Gastroesophageal sphincter (tissue), 4 donors: Measurements from ENCODE around the gene ZNF853. TPM values are rescaled to one million over a fixed set of nuclear protein-coding genes. Genes with fewer than 3 reads are reported as not detected.

Experiments used
- ATAC-seq: fragments of 150-250 bp; one replicate; pipeline ENCODE4 v1.9.1; 2016; ENCODE audit warnings: mild to moderate bottlenecking, moderate library complexity
- H3K27ac ChIP-seq, 4 donors: fragments of 200-600 bp; sonication (generic) in 3 of 4; 1 replicate in 3 of 4; 2 replicates in 1 of 4; pipeline ENCODE4 v1.5.1; 2016 to 2019
- H3K27me3 ChIP-seq: fragments of 200-600 bp; sonication (generic); one replicate; pipeline ENCODE4 v1.5.1; 2019
- H3K36me3 ChIP-seq, 2 donors: fragments of 200-600 bp; sonication (generic); one replicate each; pipeline ENCODE4 v1.5.1; 2019; ENCODE audit warnings: control low read depth in 1 of 2
- H3K4me1 ChIP-seq, 3 donors: fragments of 200-600 bp; sonication (generic); 1 replicate in 2 of 3; 2 replicates in 1 of 3; pipeline ENCODE4 v1.5.1; 2016 to 2019; ENCODE audit warnings: control low read depth in 2 of 3
- H3K4me3 ChIP-seq, 2 donors: fragments of 200-600 bp; sonication (generic); one replicate each; pipeline ENCODE4 v1.5.1; 2019; ENCODE audit warnings: mild to moderate bottlenecking in 1 of 2, moderate library complexity in 1 of 2
- H3K9me3 ChIP-seq, 3 donors: fragments of 200-600 bp; sonication (generic); one replicate each; pipeline ENCODE4 v1.5.1; 2017 to 2019; ENCODE audit warnings: control low read depth in 2 of 3
- EP300 ChIP-seq: sonication (generic); formaldehyde crosslinking; IDR thresholded peaks from one replicate; pipeline ENCODE4 v1.6.1; 2017; ENCODE audit warnings: antibody characterized with exemption, mild to moderate bottlenecking
- POLR2A ChIP-seq, 2 donors: fragments of 450-650 bp; IDR thresholded peaks; one replicate each; pipeline ENCODE4 v1.6.1; 2017; ENCODE audit warnings: antibody characterized with exemption in 2 of 2, mild to moderate bottlenecking in 2 of 2, moderate library complexity in 1 of 2
- POLR2AphosphoS5 ChIP-seq: sonication (generic); formaldehyde crosslinking; IDR thresholded peaks from one replicate; pipeline ENCODE4 v1.6.1; 2017; ENCODE audit warnings: antibody characterized with exemption
- WGBS, 2 donors: methylation state at CpG; one replicate each; pipeline ENCODE4 v1.1.5; 2018; ENCODE audit warnings: low coverage in 1 of 2; 5-methylcytosine and 5-hydroxymethylcytosine counted together
- total RNA-seq, 4 donors: library from RNA; depleted of rRNA; stranded (reverse); fragments of >200 nt; gene quantifications; one replicate each; pipeline ENCODE4 v1.1.0, GENCODE V29; 2016
- TF ChIP-seq, protein P1 (sequence below), 4 experiments: fragments of 200-600 bp in 2 of 4; fragments of 450-650 bp in 2 of 4; sonication (generic) in 1 of 4; IDR thresholded peaks; one replicate each; pipeline ENCODE4 v1.5.1; 2017 to 2019; ENCODE audit warnings: antibody characterized with exemption in 4 of 4, mild to moderate bottlenecking in 2 of 4, moderate library complexity in 2 of 4

Gene ZNF853
- total RNA-seq, 4 donors from 2014 or later = 12.9 to 32.3 (median 19.4) TPM

DNA sequence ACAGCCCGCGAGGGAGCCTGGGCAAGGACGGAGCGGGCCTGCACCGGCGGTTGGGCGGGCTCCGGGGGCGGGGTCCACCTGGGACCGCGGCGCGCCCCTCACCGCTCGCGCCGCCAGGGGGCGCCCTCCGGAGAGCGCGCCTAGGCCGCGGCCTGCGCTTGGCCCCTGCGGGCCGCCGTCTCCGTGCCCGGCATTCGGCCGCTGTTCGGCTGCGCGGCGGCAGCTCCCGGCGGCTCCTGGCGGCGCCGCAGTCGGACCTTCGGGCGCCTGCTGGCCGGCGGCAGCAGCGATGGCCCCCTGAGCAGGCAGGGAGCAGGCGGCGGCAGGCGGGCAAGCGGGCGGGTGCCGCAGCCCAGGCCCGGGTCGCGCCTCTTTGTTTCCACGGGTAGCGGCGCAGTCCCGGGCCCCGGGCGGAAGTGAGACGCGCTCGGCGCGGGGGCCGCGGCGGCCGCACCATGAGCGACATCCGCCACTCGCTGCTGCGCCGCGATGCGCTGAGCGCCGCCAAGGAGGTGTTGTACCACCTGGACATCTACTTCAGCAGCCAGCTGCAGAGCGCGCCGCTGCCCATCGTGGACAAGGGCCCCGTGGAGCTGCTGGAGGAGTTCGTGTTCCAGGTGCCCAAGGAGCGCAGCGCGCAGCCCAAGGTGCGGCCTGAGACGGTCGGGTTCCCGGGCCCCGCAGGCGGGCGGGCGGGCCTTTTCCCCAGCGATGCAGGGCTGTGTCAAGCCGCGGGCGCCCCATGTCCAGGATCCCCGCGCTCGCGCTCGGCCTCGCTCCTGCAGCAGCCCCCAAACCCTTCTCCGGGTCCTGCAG is 25.4 kb upstream of the ZNF853 start, which contains the start of gene INTS15:
INTS15 (plus strand) TSS at position 193 of the 816 bp plus-strand sequence; CDS start at position 456, 263 bp downstream.
- peak within 1 kb of the TSS; percentile 10 to 93 (median 92) for H3K27ac ChIP-seq
- H3K36me3 ChIP-seq = peaks cover 0 to 79% of the 10 kb centered on the region in 2 donors
- H3K4me3 ChIP-seq = peak within 1 kb of the TSS; percentile 50 to 91
- WGBS, 2 donors = 0 to 8% methylated on average over 2 of the region's 107 CpGs
- H3K9me3 ChIP-seq = no peaks in the 10 kb centered on the region
- ATAC-seq = peak; percentile 96
- no peaks in the 10 kb centered on the region for H3K27me3 ChIP-seq
- TF ChIP-seq POLR2AphosphoS5 (peak; percentile 26), EP300 (no peak), POLR2A (IDR thresholded peaks at IDR 0.05) (peak; percentile 83 to 87)
- TF ChIP-seq, protein P1, sequence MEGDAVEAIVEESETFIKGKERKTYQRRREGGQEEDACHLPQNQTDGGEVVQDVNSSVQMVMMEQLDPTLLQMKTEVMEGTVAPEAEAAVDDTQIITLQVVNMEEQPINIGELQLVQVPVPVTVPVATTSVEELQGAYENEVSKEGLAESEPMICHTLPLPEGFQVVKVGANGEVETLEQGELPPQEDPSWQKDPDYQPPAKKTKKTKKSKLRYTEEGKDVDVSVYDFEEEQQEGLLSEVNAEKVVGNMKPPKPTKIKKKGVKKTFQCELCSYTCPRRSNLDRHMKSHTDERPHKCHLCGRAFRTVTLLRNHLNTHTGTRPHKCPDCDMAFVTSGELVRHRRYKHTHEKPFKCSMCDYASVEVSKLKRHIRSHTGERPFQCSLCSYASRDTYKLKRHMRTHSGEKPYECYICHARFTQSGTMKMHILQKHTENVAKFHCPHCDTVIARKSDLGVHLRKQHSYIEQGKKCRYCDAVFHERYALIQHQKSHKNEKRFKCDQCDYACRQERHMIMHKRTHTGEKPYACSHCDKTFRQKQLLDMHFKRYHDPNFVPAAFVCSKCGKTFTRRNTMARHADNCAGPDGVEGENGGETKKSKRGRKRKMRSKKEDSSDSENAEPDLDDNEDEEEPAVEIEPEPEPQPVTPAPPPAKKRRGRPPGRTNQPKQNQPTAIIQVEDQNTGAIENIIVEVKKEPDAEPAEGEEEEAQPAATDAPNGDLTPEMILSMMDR (IDR thresholded peaks at IDR 0.05) = peak in 3 of 4 experiments; percentile 84 to 95 (median 95)
- H3K4me1 ChIP-seq = peaks cover 0 to 24% (median 18%) of the 10 kb centered on the region in 3 donors

DNA sequence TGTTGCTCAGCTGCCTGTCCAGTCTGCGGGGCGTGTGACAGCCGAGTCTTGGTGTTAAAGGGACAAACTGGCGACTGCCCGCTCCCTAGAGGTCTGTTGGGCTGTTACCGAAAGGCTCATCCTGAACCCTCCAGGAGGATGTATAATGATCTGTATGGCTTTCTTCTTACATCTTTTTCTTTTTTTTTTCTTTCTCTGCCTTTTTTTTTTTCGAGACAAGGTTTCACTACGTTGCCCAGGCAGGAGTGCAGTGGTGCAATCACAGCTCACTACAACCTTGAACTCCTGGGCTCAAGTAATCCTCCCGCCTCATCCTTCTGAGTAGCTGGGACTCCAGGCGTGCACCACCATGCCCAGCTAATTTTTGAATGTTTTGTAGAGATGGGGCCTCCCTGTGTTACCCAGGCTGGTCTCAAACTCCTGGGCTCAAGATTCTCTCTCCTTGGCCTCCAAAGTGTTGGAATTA is 24.7 kb upstream of the ZNF853 start:
- ATAC-seq = no peak
- Histone ChIP-seq H3K9me3 (no peaks in the 10 kb centered on the region), H3K27me3 (no peaks in the 10 kb centered on the region), H3K4me1 (peaks cover 0 to 24% (median 18%) of the 10 kb centered on the region in 3 donors), H3K4me3 (peak overlapping the region; percentile 50 to 91), H3K36me3 (peaks cover 0 to 79% of the 10 kb centered on the region in 2 donors), H3K27ac (peak overlapping the region; percentile 10 to 93 (median 92))
- 0 to 8% methylated on average over 3 to 6 of the region's 10 CpGs for WGBS, 2 donors
- TF ChIP-seq POLR2A (IDR thresholded peaks at IDR 0.05) (no peak), POLR2AphosphoS5 (no peak), EP300 (no peak)
- TF ChIP-seq, protein P1 (IDR thresholded peaks at IDR 0.05) = no peak

DNA sequence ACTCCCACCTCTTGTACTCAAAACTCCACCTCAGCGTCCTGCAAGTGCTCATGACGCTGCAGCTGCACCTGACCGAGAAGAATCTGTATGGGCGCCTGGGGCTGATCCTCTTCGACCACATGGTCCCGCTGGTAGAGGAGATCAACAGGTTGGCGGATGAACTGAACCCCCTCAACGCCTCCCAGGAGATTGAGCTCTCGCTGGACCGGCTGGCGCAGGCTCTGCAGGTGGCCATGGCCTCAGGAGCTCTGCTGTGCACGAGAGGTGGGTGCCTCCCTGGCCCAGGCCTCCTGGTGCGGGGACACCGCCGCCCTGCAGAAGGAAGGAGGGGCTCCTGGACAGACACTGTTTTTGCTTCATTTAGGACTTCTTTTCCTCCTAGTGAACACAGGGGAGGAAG is 15.3 kb upstream of the ZNF853 start:
- Histone ChIP-seq H3K9me3 (no peaks in the 10 kb centered on the region), H3K4me3 (no peak overlapping the region), H3K4me1 (no peaks in the 10 kb centered on the region), H3K27me3 (no peaks in the 10 kb centered on the region), H3K27ac (no peak overlapping the region), H3K36me3 (peaks cover 0 to 100% of the 10 kb centered on the region in 2 donors)
- no peak for ATAC-seq
- no peak for TF ChIP-seq EP300
- TF ChIP-seq, protein P1 (IDR thresholded peaks at IDR 0.05) = no peak
- TF ChIP-seq POLR2A (IDR thresholded peaks at IDR 0.05) = no peak
- TF ChIP-seq POLR2AphosphoS5 = no peak
- no CpG with 5 or more reads among the region's 15 CpGs for WGBS, 2 donors

GRCh38 chr7:6604458-6604857 is 11.0 kb upstream of the ZNF853 start:
- no peaks in the 10 kb centered on the region for H3K4me1 ChIP-seq
- H3K27ac ChIP-seq = no peak overlapping the region
- no peak overlapping the region for H3K4me3 ChIP-seq
- peaks cover 0 to 100% of the 10 kb centered on the region in 2 donors for H3K36me3 ChIP-seq
- H3K9me3 ChIP-seq = no peaks in the 10 kb centered on the region
- no peak for ATAC-seq
- no peaks in the 10 kb centered on the region for H3K27me3 ChIP-seq
- TF ChIP-seq, protein P1 (IDR thresholded peaks at IDR 0.05) = no peak
- TF ChIP-seq POLR2AphosphoS5 = no peak
- no peak for TF ChIP-seq EP300
- TF ChIP-seq POLR2A (IDR thresholded peaks at IDR 0.05) = no peak
- 100% methylated on average over 1 of the region's 10 CpGs; no CpG with 5 or more reads in 1 of the 2 donors for WGBS, 2 donors
